GM12878 (cell line): ENCODE data around the gene MGLL. TPM values are rescaled to one million over a fixed set of nuclear protein-coding genes. Genes with fewer than 3 reads are reported as not detected.

Experiments
- ATAC-seq: fragments of 200-7000 bp; cut with Tn5 transposase; 3 replicates; pipeline ENCODE4 v1.9.1; 2020; ENCODE audit warnings: mild to moderate bottlenecking, moderate library complexity
- BruUV-seq: library from RNA; stranded (reverse); fragments of 400-500 nt; replicated peaks from 2 replicates; lab custom pipeline; 2021; lab: Mats Ljungman, UMichigan
- CTCF ChIA-PET: fragments of 300-600 bp; sonication (Branson Sonifier 250); formaldehyde crosslinking; extraction: SDS; loops from one replicate; lab custom pipeline; 2021; ENCODE audit warnings: inconsistent platforms; lab: Yijun Ruan, JAX
- POLR2A ChIA-PET: fragments of 350-600 bp; formaldehyde crosslinking; extraction: SDS; loops from one replicate; lab custom pipeline; 2021; ENCODE audit warnings: inconsistent platforms; lab: Charles Lee
- RAD21 ChIA-PET: fragments of 300-600 bp; sonication (Branson Sonifier 250); formaldehyde crosslinking; loops from one replicate; lab custom pipeline; 2023; ENCODE audit warnings: antibody characterized with exemption; ENCODE audit not compliant: unreplicated experiment; lab: Charles Lee
- SMC1A ChIA-PET: fragments of 300-600 bp; sonication (Branson Sonifier 250); formaldehyde crosslinking; loops from one replicate; lab custom pipeline; 2023; ENCODE audit not compliant: unreplicated experiment, uncharacterized antibody; lab: Charles Lee
- DNase-seq: peaks from one replicate; pipeline ENCODE4 v3.0.0-alpha.2; 2011; ENCODE audit warnings: low read depth, low spot score
- FAIRE-seq: peaks from 3 replicates; lab custom pipeline; 2011; peaks lifted over from hg19 to GRCh38; lab: Jason Lieb, UNC
- H2AFZ ChIP-seq: 2 replicates; pipeline ENCODE4 v1.6.0; 2011; ENCODE audit warnings: low read depth, low read length, control low read depth; ENCODE audit not compliant: control insufficient read depth
- H3K27ac ChIP-seq: 2 replicates; pipeline ENCODE4 v1.5.1; 2011; ENCODE audit warnings: control low read depth; ENCODE audit not compliant: control insufficient read depth, insufficient read depth
- H3K27me3 ChIP-seq, 2 experiments: replicated peaks in 1 of 2; 2 replicates each; pipeline versions ENCODE4 v1.6.0 to v1.6.1; 2011; ENCODE audit warnings: low read length in 1 of 2; ENCODE audit not compliant: control insufficient read depth in 2 of 2, insufficient read depth in 2 of 2
- H3K36me3 ChIP-seq, 2 experiments: 2 replicates each; pipeline ENCODE4 v1.5.1; 2011; ENCODE audit warnings: low read length in 1 of 2; ENCODE audit not compliant: control insufficient read depth in 2 of 2, insufficient read depth in 2 of 2
- H3K4me1 ChIP-seq: 2 replicates; pipeline ENCODE4 v1.6.1; 2011; ENCODE audit warnings: mild to moderate bottlenecking, low read length, moderate library complexity, mixed read lengths; ENCODE audit not compliant: control insufficient read depth, insufficient read depth
- H3K4me2 ChIP-seq: 2 replicates; pipeline ENCODE4 v1.6.0; 2011; ENCODE audit warnings: control low read depth; ENCODE audit not compliant: control insufficient read depth, insufficient read depth
- H3K4me3 ChIP-seq: fragments of 200-600 bp; sonication (generic); 2 replicates; pipeline ENCODE4 v1.5.1; 2016
- H3K79me2 ChIP-seq: 2 replicates; pipeline ENCODE4 v1.6.0; 2011; ENCODE audit warnings: low read length; ENCODE audit not compliant: control insufficient read depth, insufficient read depth
- H3K9ac ChIP-seq: 2 replicates; pipeline ENCODE4 v1.8.0; 2011; ENCODE audit warnings: low read length, control low read depth, mixed read lengths; ENCODE audit not compliant: control insufficient read depth, insufficient read depth
- H3K9me3 ChIP-seq: replicated peaks from 3 replicates; pipeline ENCODE4 v1.5.1; 2011; ENCODE audit warnings: mild to moderate bottlenecking, low read length; ENCODE audit not compliant: control insufficient read depth, insufficient read depth
- H4K20me1 ChIP-seq: 2 replicates; pipeline ENCODE4 v1.6.0; 2011; ENCODE audit not compliant: control insufficient read depth, insufficient read depth
- ASH2L ChIP-seq: fragments of 300-600, 200-600 bp; sonication (generic); IDR thresholded peaks from 2 replicates; pipeline ENCODE4 v1.6.1; 2017; ENCODE audit warnings: low read depth, mild to moderate bottlenecking, borderline replicate concordance
- CBX5 ChIP-seq: sonication (generic); IDR thresholded peaks from 2 replicates; pipeline ENCODE4 v1.6.1; 2016; ENCODE audit warnings: low read depth, moderate library complexity, mild to moderate bottlenecking, inconsistent platforms
- SIX5 ChIP-seq: IDR thresholded peaks from 2 replicates; pipeline ENCODE4 v1.6.1; 2011; ENCODE audit warnings: mild to moderate bottlenecking, low read depth, low read length, moderate library complexity; ENCODE audit not compliant: severe bottlenecking
- WGBS: methylation state at CpG from one replicate; pipeline ENCODE4 v1.1.6; 2016; ENCODE audit warnings: low lambda C conversion rate; ENCODE audit not compliant: insufficient replicate concordance, insufficient coverage; ENCODE audit errors: missing lambda C conversion rate; 5-methylcytosine and 5-hydroxymethylcytosine counted together
- in situ Hi-C: fragments of 300-500 bp; cut with MboI; formaldehyde crosslinking; loops from 9 replicates; pipeline ENCODE4 v1.14.3; 2018; ENCODE audit warnings: mixed read lengths
- intact Hi-C: fragments of 100-400 bp; cut with micrococcal nuclease; formaldehyde crosslinking; loops from one replicate; pipeline ENCODE4 v1.14.2; 2022; ENCODE audit not compliant: unreplicated experiment
- polyA plus RNA-seq, 11 experiments: library from polyadenylated mRNA; depleted of rRNA in 4 of 11; unstranded in 6 of 11; stranded (reverse) in 5 of 11; fragments of >200 nt; fragmentation: Nextera tagmentation in 4 of 11; fragmentation: Illumina TruSeq in 1 of 11; extraction: Ambion mirVana in 4 of 11; extraction: Trizol in 1 of 11; gene quantifications; 1 replicate in 1 of 11; 2 replicates in 10 of 11; pipeline versions ENCODE4 v1.2.1 to v1.2.3, GENCODE V29; 2011 to 2016; ENCODE audit warnings: inconsistent platforms in 2 of 11, missing spikeins in 2 of 11, low read depth in 1 of 11
- total RNA-seq, 4 experiments: library from RNA; depleted of rRNA in 3 of 4; stranded (reverse); fragments of >200 nt in 3 of 4; fragmentation: Illumina TruSeq in 1 of 4; extraction: Trizol in 1 of 4; gene quantifications; 2 replicates each; pipeline versions ENCODE4 v1.2.1 to v1.2.3, GENCODE V29; 2013 to 2021

Gene MGLL
- total and polyA plus RNA-seq, 10 of the 15 experiments (the other 5 are each of a cell fraction or from before 2014, with no cell fraction given): 44.9 to 177 (median 72.9) TPM

DNA sequence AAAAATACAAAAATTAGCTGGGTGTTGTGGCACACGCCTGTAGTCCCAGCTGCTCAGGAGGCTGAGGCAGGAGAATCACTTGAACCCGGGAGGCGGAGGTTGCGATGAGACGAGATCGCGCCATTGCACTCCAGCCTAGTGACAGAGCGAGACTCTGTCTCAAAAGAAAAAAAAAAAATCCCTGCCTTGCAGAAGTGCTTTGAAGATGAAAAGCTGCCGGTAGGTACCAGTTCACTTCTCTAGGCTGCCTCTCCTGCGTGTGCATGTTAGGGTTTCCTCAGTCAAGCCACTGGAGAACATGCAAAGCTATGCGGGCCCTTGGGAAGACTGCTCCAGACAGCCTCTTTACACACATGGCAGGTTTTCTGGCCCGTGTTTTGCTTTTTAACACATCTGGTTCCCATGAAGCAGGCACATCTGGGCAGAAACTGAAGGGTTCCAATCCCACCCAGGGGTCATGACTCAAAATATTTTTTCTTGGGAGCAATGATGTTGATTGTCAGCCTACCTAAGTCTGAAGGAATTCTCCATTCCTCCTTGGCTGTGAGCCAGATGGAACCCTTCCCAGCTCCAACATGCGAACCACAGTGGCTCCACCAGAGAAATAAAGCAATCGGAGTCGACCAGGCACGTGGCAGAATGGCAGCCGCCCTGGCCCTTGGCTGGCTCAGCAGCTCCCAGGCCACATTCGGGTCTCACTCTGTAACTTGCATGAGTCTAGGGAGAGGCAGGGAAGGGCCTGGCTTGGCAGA, 29.6 kb downstream of the MGLL start:
- H3K9ac ChIP-seq: no peak overlapping the region
- ChIA-PET RAD21 (interaction anchor here (0.7 to 4.1 kb wide), 2 partner anchors 29 to 175 kb away, joined by 4 to 33 read pairs; partner anchors contain the start of gene MGLL), SMC1A (interaction anchor here (1.3 to 4.9 kb wide), 5 partner anchors 13 to 166 kb away, joined by 3 to 31 read pairs (median 21); no protein-coding TSS in a partner anchor), POLR2A (interaction anchor here (0.7 to 0.9 kb wide), 2 partner anchors 16 to 163 kb away, joined by 3 read pairs; no protein-coding TSS in a partner anchor), CTCF (interaction anchor here (0.7 to 4.4 kb wide), 4 partner anchors 11 to 178 kb away, joined by 3 to 46 read pairs (median 6); no protein-coding TSS in a partner anchor)
- no TSS peak for BruUV-seq
- H3K9me3 ChIP-seq: no peaks in the 10 kb centered on the region
- H4K20me1 ChIP-seq: no peaks in the 10 kb centered on the region
- H3K4me1 ChIP-seq: peaks cover 13% of the 10 kb centered on the region
- FAIRE-seq (no peak), ATAC-seq (no peak), DNase-seq (no peak)
- H3K4me2 ChIP-seq: no peak overlapping the region
- in situ Hi-C loops (no loop called here), intact Hi-C loops (no loop called here)
- no peaks in the 10 kb centered on the region for H3K27me3 ChIP-seq
- 93% methylated on average over 18 of the region's 18 CpGs for WGBS
- H3K4me3 ChIP-seq: no peak overlapping the region
- H3K79me2 ChIP-seq: no peaks in the 10 kb centered on the region; the same call in 1 of the 2 replicates
- no peak overlapping the region for H3K27ac ChIP-seq
- H3K36me3 ChIP-seq: peaks cover 2 to 9% of the 10 kb centered on the region in 2 experiments
- no peak overlapping the region for H2AFZ ChIP-seq
- TF ChIP-seq CBX5: no peak
- no peak for TF ChIP-seq SIX5
- no peak for TF ChIP-seq ASH2L
